SU-DHL-6 (cell line): ENCODE results near the gene WDR88.
A peak's percentile ranks its signal among the peaks of the same experiment; 100 is the strongest.

Source experiments
- H2AFZ ChIP-seq: fragments of 200-600 bp; sonication (generic); 2 replicates; pipeline ENCODE4 v1.6.1; 2014; ENCODE audit warnings: low read depth, mild to moderate bottlenecking, moderate library complexity, mixed read lengths, antibody characterized with exemption, low read length; ENCODE audit not compliant: severe bottlenecking
- H3F3A ChIP-seq: fragments of 200-600 bp; shearing (Covaris generic); 2 replicates; pipeline ENCODE4 v1.6.0; 2016; ENCODE audit warnings: antibody characterized with exemption, mild to moderate bottlenecking; ENCODE audit not compliant: insufficient read depth
- H3K27ac ChIP-seq: fragments of 200-600 bp; sonication (generic); 2 replicates; pipeline ENCODE4 v1.5.1; 2016; ENCODE audit warnings: low read depth, mild to moderate bottlenecking, low read length, moderate library complexity, mixed read lengths
- H3K27me3 ChIP-seq: fragments of 200-600 bp; sonication (generic), shearing (Covaris generic); 2 replicates; pipeline ENCODE4 v1.6.0; 2014; ENCODE audit warnings: mild to moderate bottlenecking, low read length
- H3K36me3 ChIP-seq: fragments of 200-600 bp; sonication (generic); 2 replicates; pipeline ENCODE4 v1.6.1; 2014; ENCODE audit warnings: mild to moderate bottlenecking, low read length, mixed read lengths
- H3K4me2 ChIP-seq: fragments of 300-600, 200-600 bp; shearing (Covaris generic), sonication (generic); 2 replicates; pipeline ENCODE4 v1.6.0; 2014; ENCODE audit warnings: low read length, low read depth, mild to moderate bottlenecking; ENCODE audit not compliant: poor library complexity, severe bottlenecking
- H3K4me3 ChIP-seq: fragments of 200-600 bp; sonication (generic); 2 replicates; pipeline ENCODE4 v1.5.1; 2014; ENCODE audit warnings: antibody characterized with exemption, low read length, mild to moderate bottlenecking, mixed read lengths; ENCODE audit not compliant: insufficient read depth, poor library complexity, severe bottlenecking
- H3K79me2 ChIP-seq: fragments of 200-600 bp; sonication (generic); 2 replicates; pipeline ENCODE4 v1.6.1; 2014; ENCODE audit warnings: mild to moderate bottlenecking, low read length, moderate library complexity; ENCODE audit not compliant: insufficient read depth
- H3K9ac ChIP-seq: fragments of 200-600 bp; sonication (generic); 2 replicates; pipeline ENCODE4 v1.7.0; 2014; ENCODE audit warnings: mild to moderate bottlenecking, low read length
- H3K9me2 ChIP-seq: fragments of 200-600 bp; sonication (generic); replicated peaks from 2 replicates; pipeline ENCODE4 v1.6.1; 2014; ENCODE audit warnings: low read length; ENCODE audit not compliant: insufficient read depth
- H3K9me3 ChIP-seq: fragments of 200-600 bp; sonication (generic); 2 replicates; pipeline ENCODE4 v1.6.1; 2014; ENCODE audit warnings: low read length, mixed read lengths; ENCODE audit not compliant: insufficient read depth
- H4K20me1 ChIP-seq: fragments of 200-600 bp; sonication (generic); 2 replicates; pipeline ENCODE4 v1.6.1; 2014; ENCODE audit warnings: low read depth, mild to moderate bottlenecking, antibody characterized with exemption, low read length, moderate library complexity, mixed read lengths
- EZH2phosphoT487 ChIP-seq: fragments of 200-600 bp; sonication (generic), shearing (Covaris generic); conservative IDR thresholded peaks from 2 replicates; pipeline ENCODE4 v1.6.1; 2018; ENCODE audit warnings: mild to moderate bottlenecking, antibody characterized with exemption, low read length, moderate library complexity, mixed read lengths
- TF ChIP-seq, protein P1 (sequence below): fragments of 200-600 bp; sonication (generic); IDR thresholded peaks from one replicate; pipeline ENCODE4 v1.5.1; 2017; ENCODE audit warnings: antibody characterized with exemption, mild to moderate bottlenecking, low read length, moderate library complexity; ENCODE audit not compliant: insufficient read depth, poor library complexity, severe bottlenecking

WDR88 gene

DNA sequence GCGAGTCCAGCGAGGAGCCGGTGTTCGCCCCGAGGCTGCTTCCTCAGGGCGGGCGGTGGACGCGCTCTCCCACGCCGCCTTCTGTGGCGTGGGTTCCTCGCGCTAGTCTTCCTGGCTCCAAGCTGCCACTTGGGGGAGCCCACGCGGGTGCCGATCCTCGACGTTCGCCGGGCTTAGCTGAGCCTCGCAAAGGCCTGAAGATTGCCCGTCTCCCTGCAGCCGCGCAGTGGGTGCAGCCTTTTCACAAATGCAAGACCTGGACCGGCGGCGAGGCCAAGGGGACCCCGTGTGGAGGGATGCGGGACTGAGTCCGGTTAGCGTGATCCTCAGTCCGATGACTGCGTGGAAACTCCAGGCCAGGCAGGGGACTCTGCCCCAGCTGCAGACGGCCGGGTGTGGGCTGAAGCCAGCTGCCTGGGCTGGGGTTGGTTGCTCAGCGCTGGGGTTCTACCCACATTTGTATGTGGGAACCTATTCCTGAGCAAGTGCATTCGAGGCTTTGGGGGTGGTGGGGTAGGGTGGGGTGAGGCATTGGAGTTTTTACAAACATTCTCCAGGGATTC lies 45.6 kb downstream of the WDR88 start:
- Histone ChIP-seq H3F3A (no peaks in the 10 kb centered on the region), H3K79me2 (no peaks in the 10 kb centered on the region), H4K20me1 (no peaks in the 10 kb centered on the region), H3K36me3 (no peaks in the 10 kb centered on the region), H3K4me3 (peak overlapping the region; percentile 49), H3K9me2 (no peaks in the 10 kb centered on the region), H3K27me3 (no peaks in the 10 kb centered on the region), H3K9me3 (no peaks in the 10 kb centered on the region), H3K27ac (no peak overlapping the region), H3K9ac (peak overlapping the region; percentile 92), H2AFZ (peak overlapping the region; percentile 21), H3K4me2 (peak overlapping the region; percentile 59)
- TF ChIP-seq, protein P1, sequence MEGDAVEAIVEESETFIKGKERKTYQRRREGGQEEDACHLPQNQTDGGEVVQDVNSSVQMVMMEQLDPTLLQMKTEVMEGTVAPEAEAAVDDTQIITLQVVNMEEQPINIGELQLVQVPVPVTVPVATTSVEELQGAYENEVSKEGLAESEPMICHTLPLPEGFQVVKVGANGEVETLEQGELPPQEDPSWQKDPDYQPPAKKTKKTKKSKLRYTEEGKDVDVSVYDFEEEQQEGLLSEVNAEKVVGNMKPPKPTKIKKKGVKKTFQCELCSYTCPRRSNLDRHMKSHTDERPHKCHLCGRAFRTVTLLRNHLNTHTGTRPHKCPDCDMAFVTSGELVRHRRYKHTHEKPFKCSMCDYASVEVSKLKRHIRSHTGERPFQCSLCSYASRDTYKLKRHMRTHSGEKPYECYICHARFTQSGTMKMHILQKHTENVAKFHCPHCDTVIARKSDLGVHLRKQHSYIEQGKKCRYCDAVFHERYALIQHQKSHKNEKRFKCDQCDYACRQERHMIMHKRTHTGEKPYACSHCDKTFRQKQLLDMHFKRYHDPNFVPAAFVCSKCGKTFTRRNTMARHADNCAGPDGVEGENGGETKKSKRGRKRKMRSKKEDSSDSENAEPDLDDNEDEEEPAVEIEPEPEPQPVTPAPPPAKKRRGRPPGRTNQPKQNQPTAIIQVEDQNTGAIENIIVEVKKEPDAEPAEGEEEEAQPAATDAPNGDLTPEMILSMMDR, result no peak
- no peak for TF ChIP-seq EZH2phosphoT487

- Histone ChIP-seq H4K20me1 (no peaks in the 10 kb centered on the region), H3K27me3 (no peaks in the 10 kb centered on the region), H3F3A (no peaks in the 10 kb centered on the region), H3K36me3 (no peaks in the 10 kb centered on the region), H3K27ac (no peak overlapping the region), H3K4me2 (no peak overlapping the region), H3K79me2 (no peaks in the 10 kb centered on the region), H2AFZ (no peak overlapping the region), H3K9me2 (no peaks in the 10 kb centered on the region), H3K9me3 (no peaks in the 10 kb centered on the region), H3K9ac (no peak overlapping the region), H3K4me3 (no peak overlapping the region)
- TF ChIP-seq EZH2phosphoT487, result no peak
- TF ChIP-seq, protein P1, result no peak
These were observed 54.7 kb downstream of the WDR88 start for GRCh38 chr19:33186431-33187182.

DNA sequence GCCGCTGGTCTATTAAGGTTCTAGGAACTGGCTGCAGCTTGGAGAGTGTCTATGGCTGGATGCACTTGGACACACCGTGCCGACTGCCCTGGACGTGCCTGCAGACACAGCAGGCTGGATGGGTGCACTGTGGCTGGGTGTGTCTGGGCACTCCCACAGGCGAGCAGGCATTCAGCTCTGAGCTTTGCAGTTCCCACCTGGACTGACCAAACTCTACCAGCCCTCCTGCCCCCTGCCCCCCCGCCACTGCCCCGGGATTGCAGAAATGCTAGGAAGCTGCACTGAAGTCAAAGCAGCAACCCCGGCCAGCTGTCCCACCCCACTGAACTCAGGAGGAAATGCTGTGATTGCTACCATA lies 55.2 kb downstream of the WDR88 start:
- Histone ChIP-seq H3K9me3 (no peaks in the 10 kb centered on the region), H3K36me3 (no peaks in the 10 kb centered on the region), H3K27me3 (no peaks in the 10 kb centered on the region), H2AFZ (no peak overlapping the region), H3K4me2 (no peak overlapping the region), H3F3A (no peaks in the 10 kb centered on the region), H3K9ac (no peak overlapping the region), H3K9me2 (no peaks in the 10 kb centered on the region), H4K20me1 (no peaks in the 10 kb centered on the region), H3K27ac (no peak overlapping the region), H3K79me2 (no peaks in the 10 kb centered on the region), H3K4me3 (no peak overlapping the region)
- TF ChIP-seq, protein P1, result no peak
- TF ChIP-seq EZH2phosphoT487, result no peak
